Measurements from ENCODE around the gene SRC.
"Not testable (repeated sequence)": the region's sequence is repeated elsewhere in the genome, so short reads cannot be mapped to it uniquely, and the experiment has no call there.

The SRC gene

DNA sequence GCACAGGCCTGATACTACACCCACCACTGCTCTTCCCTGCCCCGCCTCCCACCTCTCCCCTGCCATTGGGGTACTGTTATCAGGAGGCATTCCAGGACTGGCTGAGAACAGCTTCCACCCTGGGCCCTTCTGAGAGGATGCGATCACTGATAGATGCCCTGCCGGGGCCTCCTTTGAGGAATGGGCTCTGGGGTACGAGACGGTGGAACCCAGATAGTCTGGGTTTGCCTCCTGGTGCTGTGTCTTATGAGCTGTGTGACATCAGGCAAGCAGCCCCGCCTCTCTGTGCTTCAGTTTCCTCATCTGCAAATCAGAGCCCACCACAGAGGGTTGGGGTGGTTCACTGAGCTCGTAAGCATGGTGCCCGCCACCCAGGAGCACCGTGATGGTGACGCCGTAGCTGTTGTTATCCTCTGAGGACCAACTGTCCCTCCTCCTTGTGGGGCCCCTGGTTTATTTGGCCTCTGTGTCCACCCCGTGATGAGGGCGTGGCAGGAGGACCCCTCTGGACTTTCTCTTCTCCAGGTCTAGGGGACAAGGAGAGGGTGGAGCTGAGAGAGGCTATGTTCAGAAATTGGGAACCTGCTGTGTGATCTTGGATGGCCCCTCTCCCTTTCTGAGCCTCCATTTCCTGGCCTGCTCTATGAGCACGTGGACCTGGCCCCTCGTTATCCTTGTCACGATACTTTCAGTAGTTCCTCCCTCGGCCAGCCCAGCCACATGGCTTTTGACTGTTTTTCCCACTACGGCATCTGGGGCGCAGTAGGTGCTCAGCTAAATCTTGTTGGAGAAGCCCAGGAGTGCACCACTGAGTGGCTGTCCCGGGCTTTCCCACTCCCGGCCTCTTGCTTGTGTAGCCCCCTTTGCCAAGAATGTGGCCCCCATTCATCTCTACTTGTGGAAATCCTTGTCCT is 18.3 kb downstream of the SRC start:
- no peak for DNase-seq (ENCODE audit: low read depth)

DNA sequence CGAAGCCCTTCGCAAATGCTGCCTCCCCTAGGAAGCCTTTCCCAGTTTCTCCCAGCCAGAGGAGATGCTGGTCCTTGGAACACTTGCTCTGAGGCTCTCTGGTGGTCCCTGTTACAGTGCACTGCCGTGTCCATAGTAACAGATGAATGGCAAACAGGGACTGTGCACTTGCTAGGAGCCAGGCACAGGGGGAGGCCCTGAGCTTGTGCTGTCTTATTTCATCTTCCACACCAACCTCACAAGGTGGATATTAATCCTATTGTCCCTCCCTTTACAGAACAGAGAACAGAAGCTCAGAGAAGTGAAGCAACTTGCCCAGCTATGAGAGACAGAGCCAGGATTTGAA is 19.0 kb downstream of the SRC start:
- no peak for DNase-seq (ENCODE audit: low read depth)

DNA sequence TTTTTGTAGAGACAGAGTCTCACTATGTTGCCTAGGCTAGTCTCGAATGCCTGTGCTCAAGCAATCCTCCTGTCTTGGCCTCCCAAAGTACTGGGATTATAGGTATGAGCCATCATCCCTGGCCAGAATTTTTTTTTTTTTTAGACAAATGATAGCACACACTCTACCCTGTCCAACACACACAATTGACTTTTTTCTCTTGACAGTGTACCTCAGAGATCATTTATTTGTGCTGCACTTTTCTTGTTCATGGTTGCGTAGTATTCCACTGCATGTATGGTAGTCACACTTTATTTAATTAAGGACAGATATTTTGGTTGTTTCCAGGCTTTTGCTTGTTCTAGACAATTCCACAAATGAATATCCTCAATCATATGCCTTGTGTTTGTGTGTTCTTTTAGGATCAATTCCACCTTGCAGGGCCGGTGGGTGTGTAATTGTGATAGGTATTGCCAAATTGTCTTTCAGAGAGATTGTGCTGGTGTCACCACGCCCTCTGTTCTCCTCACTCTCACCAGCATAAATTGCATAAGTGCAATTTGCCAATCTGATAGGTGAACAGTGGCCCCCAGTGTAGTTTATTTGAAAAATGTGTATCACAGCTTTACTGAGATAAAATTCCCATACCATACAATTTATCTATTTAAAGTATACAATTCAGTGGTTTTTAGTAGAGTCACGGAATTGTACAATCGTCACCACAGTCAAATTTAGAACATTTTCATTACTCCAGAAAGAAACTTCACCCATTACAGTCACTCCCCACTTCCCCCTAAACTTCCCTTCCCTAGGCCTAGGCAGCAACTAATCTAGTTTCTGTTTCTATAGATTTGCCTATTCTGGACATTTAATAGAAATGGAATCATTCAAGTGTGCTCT is 20.1 kb downstream of the SRC start:
- DNase-seq (ENCODE audit: low read depth), result no peak

- DNase-seq (ENCODE audit: low read depth), result no peak
Measured at GRCh38 chr20:37366743-37367142, 20.8 kb downstream of the SRC start.

GRCh38 chr20:37369846-37370245 is 23.9 kb downstream of the SRC start:
- no peak for DNase-seq (ENCODE audit: low read depth)

DNA sequence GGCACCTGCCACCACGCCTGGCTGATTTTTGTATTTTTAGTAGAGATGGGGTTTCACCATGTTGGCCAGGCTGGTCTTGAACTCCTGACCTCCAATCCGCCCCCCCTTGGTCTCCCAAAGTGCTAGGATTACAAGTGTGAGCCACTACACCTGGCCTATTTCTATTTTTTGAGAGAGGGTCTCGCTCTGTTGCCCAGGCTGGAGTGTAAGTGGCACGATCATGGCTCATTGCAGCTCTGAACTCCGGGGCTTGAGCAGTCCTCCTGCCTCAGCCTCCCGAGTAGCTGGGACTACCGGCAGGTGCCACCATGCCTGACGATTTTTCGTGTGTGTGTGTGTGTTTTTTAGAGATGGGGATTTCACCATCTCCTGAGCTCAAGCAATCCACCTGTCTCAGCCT is 25.9 kb downstream of the SRC start:
- DNase-seq (ENCODE audit: low read depth), result not testable (repeated sequence)

DNA sequence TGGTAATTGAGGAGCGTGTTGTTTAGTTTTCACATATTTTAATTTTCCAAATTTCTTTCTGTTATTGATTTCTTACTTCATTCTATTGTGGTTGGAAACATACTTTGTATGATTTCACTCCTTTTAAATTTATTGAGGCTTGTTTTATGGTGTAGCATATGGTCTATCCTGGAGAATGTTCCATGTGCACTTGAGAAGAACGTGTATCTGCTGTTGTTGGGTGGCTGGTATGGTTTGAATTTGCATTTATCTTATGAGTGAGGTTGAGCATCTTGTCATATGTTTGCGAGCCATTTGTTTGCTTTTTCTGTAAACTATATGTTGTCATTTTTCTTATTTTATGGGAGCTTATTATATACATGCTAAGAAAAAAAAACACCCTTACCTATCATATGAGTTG is 26.5 kb downstream of the SRC start:
- no peak for DNase-seq (ENCODE audit: low read depth)

- DNase-seq (ENCODE audit: low read depth), result no peak
Measured at GRCh38 chr20:37373020-37373598, 27.2 kb downstream of the SRC start.

- DNase-seq (ENCODE audit: low read depth), result no peak
Measured at GRCh38 chr20:37375227-37375626, 29.3 kb downstream of the SRC start.

GRCh38 chr20:37376324-37376723 is 30.4 kb downstream of the SRC start:
- DNase-seq (ENCODE audit: low read depth), result no peak

DNA sequence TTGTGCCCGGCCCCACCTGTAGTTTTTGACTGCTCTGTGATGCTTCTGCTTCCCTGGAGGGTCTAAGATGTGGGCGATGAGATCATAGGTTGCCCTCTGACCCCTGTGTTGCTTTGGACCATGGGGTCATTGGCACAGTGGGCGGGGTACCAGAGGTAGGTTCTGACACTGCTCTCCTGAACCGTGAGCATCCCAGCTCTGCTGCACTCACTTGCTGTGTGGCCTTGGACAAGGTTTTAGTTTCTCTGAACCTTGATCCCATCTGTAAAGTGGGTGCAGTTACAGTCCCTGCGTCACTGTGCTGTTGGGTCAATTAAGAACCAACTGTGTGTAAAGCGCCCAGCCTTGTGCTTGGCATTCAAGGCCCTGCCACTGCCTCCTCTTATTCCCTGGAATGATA is 30.9 kb downstream of the SRC start:
- no peak for DNase-seq (ENCODE audit: low read depth)

DNA sequence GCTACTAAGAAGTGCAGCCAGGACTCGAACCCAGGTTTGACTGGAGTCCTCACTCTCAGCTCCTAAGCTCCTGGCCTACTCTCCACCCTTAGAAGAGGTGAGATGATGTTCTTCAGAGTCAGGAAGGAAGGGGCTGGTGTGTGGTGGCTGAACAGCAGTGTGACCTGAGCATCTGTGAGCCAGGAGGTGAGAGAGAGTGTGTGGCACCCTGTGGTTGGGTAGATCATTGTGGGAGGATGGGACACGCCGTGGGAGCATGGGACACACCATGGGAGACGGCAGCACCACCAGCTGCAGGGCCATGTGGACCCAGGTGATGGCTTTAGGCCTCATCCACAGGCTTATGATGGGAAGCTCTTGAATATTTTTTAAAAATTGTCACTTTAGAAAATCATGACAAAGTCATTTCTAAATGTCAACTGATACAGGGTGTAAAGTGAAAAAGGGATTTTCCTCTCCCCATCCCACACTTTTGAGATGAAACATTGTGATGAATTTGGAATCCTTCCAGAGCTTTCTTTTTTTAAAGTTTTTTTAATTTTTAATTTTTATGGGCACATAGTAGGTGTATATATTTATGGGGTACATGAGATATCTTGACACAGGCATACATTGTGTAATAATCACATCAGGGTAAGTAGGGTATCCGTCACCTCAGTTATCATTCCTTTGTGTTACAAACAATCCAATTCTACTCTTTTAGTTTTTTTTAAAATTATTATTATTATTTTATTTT is 31.6 kb downstream of the SRC start:
- no peak for DNase-seq (ENCODE audit: low read depth)

- no peak for DNase-seq (ENCODE audit: low read depth)
Measured at GRCh38 chr20:37378420-37378784, 32.5 kb downstream of the SRC start.

DNA sequence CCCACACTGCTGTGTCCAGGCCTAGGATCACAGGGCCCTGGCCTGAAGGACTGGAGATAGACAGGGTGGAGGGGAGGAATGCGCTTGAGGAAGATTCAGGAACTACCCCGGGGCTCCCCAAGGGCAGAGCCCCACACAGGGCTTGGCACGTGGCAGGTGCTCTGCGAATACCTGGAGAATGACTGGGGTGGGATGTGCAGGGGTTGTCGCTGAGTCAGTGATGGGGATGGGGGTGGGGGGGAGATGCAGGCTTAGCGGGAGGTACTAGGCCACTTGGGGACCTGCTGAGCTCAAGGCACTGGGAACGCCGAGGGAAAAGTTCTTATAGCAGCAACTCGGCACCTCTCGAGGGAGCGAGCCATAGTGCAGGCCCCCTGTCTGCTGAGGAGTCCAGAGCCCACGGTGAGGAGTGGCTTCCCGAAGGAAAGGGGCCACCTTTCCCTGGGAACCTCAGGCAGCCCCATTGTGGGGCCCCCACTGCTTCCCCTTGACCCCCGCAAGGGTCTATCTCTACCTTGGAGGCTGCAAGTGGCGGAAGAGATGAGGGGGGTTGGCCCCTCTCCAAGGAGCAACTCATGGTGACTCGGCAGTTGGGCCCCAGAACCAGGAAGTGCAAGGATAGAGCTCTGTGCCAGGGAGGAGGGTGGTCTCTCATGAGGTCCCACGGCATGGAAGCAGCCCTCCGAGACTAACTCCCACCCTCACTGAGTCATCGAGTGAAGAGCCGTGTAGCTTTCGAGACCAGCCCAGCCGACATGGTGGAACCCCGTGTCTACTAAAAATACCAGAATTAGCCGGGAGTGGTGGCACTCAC is 33.1 kb downstream of the SRC start:
- DNase-seq (ENCODE audit: low read depth), result no peak

GRCh38 chr20:37379967-37380828 is 34.3 kb downstream of the SRC start:
- DNase-seq (ENCODE audit: low read depth), result no peak

GRCh38 chr20:37380864-37381579 is 35.1 kb downstream of the SRC start:
- DNase-seq (ENCODE audit: low read depth), result no peak

DNA sequence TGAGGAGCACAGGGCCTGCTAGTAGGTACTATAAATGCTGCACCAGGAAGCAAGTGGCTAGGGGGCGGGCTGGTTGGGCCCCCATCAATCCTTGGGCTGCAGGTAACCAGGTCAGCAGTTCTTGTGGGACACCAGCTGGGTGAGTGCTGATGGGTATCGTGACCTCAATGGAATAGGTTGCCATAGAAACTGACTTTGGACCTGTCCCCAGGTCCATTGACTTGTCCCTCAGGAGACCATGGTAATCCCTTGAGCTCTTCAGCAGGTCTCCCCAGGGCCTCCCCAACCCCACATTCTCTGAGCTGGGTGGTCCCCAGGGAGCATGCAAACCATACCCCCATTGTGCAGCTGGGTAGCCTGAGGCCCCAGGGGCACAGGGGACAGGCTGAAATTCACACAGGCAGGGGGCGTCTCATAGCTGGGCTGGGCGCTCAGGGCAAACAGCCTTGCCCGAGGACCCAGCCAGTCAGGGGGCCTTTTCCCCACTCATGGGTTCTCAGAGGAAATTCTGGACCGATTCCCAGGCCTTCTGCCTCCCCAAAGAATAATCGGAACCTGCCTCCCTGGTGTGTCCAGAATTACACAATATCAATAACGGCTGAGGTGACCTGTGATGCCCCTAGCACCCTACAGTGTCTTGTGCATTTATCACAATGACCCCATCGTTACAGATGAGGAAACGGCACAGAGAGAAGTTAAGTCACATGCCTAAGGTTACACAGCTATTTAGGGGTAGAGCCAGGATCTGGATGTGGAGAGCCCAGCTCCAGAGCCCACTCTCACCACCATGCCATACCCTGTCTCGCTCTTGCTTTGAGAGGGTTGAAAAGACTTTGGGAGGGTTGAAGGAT is 35.9 kb downstream of the SRC start:
- DNase-seq (ENCODE audit: low read depth), result no peak

- no peak for DNase-seq (ENCODE audit: low read depth)
Measured at GRCh38 chr20:37382482-37383120, 36.7 kb downstream of the SRC start.

Data from stimulated activated CD4-positive, alpha-beta T cell treated with anti-CD3 and anti-CD28 coated beads, Interleukin-2, amount 100 ng/mL, for 4 hours (primary cell).